ENCODE data around the gene TMEM115. TPM values are rescaled to one million over a fixed set of nuclear protein-coding genes. Genes with fewer than 3 reads are reported as not detected.
A peak's percentile ranks its signal among the peaks of the same experiment; 100 is the strongest.
"Not testable (repeated sequence)": the region's sequence is repeated elsewhere in the genome, so short reads cannot be mapped to it uniquely, and the experiment has no call there.

TMEM115 gene
- total RNA-seq, 1 donor from 2014 or later = 63.2 TPM

- H3K27ac Mint-ChIP-seq (ENCODE audit: unreplicated experiment) = peak overlapping the region; percentile 34
- H3K36me3 Mint-ChIP-seq (ENCODE audit: unreplicated experiment) = peaks cover 7% of the 10 kb centered on the region
- H3K27me3 Mint-ChIP-seq (ENCODE audit: unreplicated experiment) = no peaks in the 10 kb centered on the region
These were observed 42.6 kb downstream of the TMEM115 start for GRCh38 chr3:50316657-50317242.

DNA sequence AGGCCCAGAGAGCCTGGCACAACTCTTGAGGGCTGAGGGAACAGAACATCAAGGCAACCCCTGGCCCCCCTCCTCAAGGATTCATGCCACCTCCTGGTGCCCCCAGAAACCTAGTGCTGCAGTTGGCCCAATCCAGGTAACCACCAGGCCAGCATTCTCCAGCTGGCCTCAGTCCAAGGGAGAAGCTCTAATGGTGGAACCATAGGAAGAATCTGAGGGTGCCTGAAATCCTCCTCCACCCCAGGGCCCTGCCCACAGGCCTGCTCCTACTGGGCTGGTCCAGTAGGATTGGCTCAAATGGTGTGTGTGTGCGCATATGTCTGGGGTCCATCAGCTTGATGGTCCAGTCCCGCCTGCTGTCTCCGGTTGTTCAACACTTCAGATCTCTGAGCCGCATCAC, 44.5 kb downstream of the TMEM115 start:
- Mint-ChIP-seq H3K9me3 (ENCODE audit: unreplicated experiment) (no peaks in the 10 kb centered on the region), H3K4me3 (ENCODE audit: unreplicated experiment) (no peak overlapping the region), H3K4me1 (ENCODE audit: unreplicated experiment) (peaks cover 15% of the 10 kb centered on the region), H3K36me3 (ENCODE audit: unreplicated experiment) (peaks cover 7% of the 10 kb centered on the region), H3K27ac (ENCODE audit: unreplicated experiment) (no peak overlapping the region), H3K27me3 (ENCODE audit: unreplicated experiment) (no peaks in the 10 kb centered on the region)
- TF ChIP-seq, protein P1, sequence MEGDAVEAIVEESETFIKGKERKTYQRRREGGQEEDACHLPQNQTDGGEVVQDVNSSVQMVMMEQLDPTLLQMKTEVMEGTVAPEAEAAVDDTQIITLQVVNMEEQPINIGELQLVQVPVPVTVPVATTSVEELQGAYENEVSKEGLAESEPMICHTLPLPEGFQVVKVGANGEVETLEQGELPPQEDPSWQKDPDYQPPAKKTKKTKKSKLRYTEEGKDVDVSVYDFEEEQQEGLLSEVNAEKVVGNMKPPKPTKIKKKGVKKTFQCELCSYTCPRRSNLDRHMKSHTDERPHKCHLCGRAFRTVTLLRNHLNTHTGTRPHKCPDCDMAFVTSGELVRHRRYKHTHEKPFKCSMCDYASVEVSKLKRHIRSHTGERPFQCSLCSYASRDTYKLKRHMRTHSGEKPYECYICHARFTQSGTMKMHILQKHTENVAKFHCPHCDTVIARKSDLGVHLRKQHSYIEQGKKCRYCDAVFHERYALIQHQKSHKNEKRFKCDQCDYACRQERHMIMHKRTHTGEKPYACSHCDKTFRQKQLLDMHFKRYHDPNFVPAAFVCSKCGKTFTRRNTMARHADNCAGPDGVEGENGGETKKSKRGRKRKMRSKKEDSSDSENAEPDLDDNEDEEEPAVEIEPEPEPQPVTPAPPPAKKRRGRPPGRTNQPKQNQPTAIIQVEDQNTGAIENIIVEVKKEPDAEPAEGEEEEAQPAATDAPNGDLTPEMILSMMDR (IDR thresholded peaks at IDR 0.05) = no peak
- no peak for DNase-seq (ENCODE audit: extremely low spot score, unreplicated experiment)

More at GRCh38 chr3:50316657-50317242, 42.6 kb downstream of the TMEM115 start:
- no peak for DNase-seq (ENCODE audit: extremely low spot score, unreplicated experiment)
- Mint-ChIP-seq H3K4me1 (ENCODE audit: unreplicated experiment) (peaks cover 23% of the 10 kb centered on the region), H3K9me3 (ENCODE audit: unreplicated experiment) (no peaks in the 10 kb centered on the region), H3K4me3 (ENCODE audit: unreplicated experiment) (no peak overlapping the region)
- TF ChIP-seq, protein P1 (IDR thresholded peaks at IDR 0.05) = no peak

- Mint-ChIP-seq H3K9me3 (ENCODE audit: unreplicated experiment) (no peaks in the 10 kb centered on the region), H3K36me3 (ENCODE audit: unreplicated experiment) (peaks cover 7% of the 10 kb centered on the region), H3K4me3 (ENCODE audit: unreplicated experiment) (no peak overlapping the region), H3K27me3 (ENCODE audit: unreplicated experiment) (no peaks in the 10 kb centered on the region), H3K27ac (ENCODE audit: unreplicated experiment) (no peak overlapping the region), H3K4me1 (ENCODE audit: unreplicated experiment) (peaks cover 10% of the 10 kb centered on the region)
- no peak for DNase-seq (ENCODE audit: extremely low spot score, unreplicated experiment)
- TF ChIP-seq, protein P1 (IDR thresholded peaks at IDR 0.05) = no peak
These were observed 45.0 kb downstream of the TMEM115 start for GRCh38 chr3:50314342-50314741.

DNA sequence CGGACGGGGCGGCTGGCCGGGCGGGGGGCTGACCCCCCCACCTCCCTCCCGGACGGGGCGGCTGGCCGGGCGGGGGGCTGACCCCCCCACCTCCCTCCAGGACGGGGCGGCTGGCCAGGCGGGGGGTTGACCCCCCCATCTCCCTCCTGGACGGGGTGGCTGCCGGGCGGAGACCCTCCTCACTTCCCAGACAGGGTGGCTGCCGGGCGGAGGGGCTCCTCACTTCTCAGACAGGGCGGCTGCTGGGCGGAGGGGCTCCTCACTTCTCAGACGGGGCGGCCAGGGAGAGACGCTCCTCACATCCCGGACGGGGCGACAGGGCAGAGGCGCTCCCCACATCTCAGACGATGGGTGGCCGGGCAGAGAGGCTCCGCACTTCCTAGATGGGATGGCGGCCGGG, 47.3 kb downstream of the TMEM115 start:
- H3K4me3 Mint-ChIP-seq (ENCODE audit: unreplicated experiment); H3K27ac Mint-ChIP-seq (ENCODE audit: unreplicated experiment): not testable (repeated sequence)

More for the DNA sequence above, 47.3 kb downstream of the TMEM115 start:
- H3K9me3 Mint-ChIP-seq (ENCODE audit: unreplicated experiment); DNase-seq (ENCODE audit: extremely low spot score, unreplicated experiment); H3K4me1 Mint-ChIP-seq (ENCODE audit: unreplicated experiment); H3K36me3 Mint-ChIP-seq (ENCODE audit: unreplicated experiment); H3K27me3 Mint-ChIP-seq (ENCODE audit: unreplicated experiment): not testable (repeated sequence)

Other genes with a start within 250 kb of the TMEM115 start
- 11.8 and 12.9 TPM in 2 replicates for gene SEMA3F, start 204.2 kb downstream of the TMEM115 start, total RNA-seq
- not detected in 2 replicates for gene GNAT1, start 167.9 kb downstream of the TMEM115 start, total RNA-seq
- gene SLC38A3, start 154.2 kb downstream of the TMEM115 start, total RNA-seq = 3.9 and 4.5 TPM in 2 replicates
- gene GNAI2, start 123.3 kb downstream of the TMEM115 start, total RNA-seq = 340 and 357 TPM in 2 replicates
- 5.5 and 8.1 TPM in 2 replicates for gene SEMA3B, start 90.4 kb downstream of the TMEM115 start, total RNA-seq
- gene LSMEM2, start 80.4 kb downstream of the TMEM115 start, total RNA-seq = not detected in 2 replicates
- gene IFRD2, start 67.1 kb downstream of the TMEM115 start, total RNA-seq = 43.3 and 54.2 TPM in 2 replicates
- gene HYAL3, start 60.1 kb downstream of the TMEM115 start, total RNA-seq = 2.3 and 3.0 TPM in 2 replicates
- 14.3 and 16.2 TPM in 2 replicates for gene NAA80, start 60.1 kb downstream of the TMEM115 start, total RNA-seq
- 0.60 and 0.83 TPM in 2 replicates for gene HYAL1, start 55.9 kb downstream of the TMEM115 start, total RNA-seq
- 34.1 and 37.0 TPM in 2 replicates for gene HYAL2, start 36.8 kb downstream of the TMEM115 start, total RNA-seq
- gene TUSC2, start 31.3 kb downstream of the TMEM115 start, total RNA-seq = 16.9 and 18.3 TPM in 2 replicates
- gene RASSF1, start 18.7 kb downstream of the TMEM115 start, total RNA-seq = 12.8 and 13.7 TPM in 2 replicates
- 0.50 and 1.6 TPM in 2 replicates for gene ZMYND10, start 13.8 kb downstream of the TMEM115 start, total RNA-seq
- gene NPRL2, start 8.7 kb downstream of the TMEM115 start, total RNA-seq = 21.0 and 25.9 TPM in 2 replicates
- 17.2 and 18.2 TPM in 2 replicates for gene CYB561D2, start 8.7 kb downstream of the TMEM115 start, total RNA-seq
- gene CACNA2D2, start 144.1 kb upstream of the TMEM115 start, total RNA-seq = 0.13 and 0.27 TPM in 2 replicates
- gene C3orf18, start 208.2 kb upstream of the TMEM115 start, total RNA-seq = 2.2 and 3.9 TPM in 2 replicates
- gene HEMK1, start 210.0 kb upstream of the TMEM115 start, total RNA-seq = 19.9 and 23.1 TPM in 2 replicates